GM23338 (cell line): ENCODE measurements around the gene OLFML3. TPM values are rescaled to one million over a fixed set of nuclear protein-coding genes. Genes with fewer than 3 reads are reported as not detected.

Experiments used
- ATAC-seq: fragments of 200-7000 bp; cut with Tn5 transposase; 3 replicates; pipeline ENCODE4 v1.9.1; 2020
- DNase-seq: peaks from one replicate; pipeline ENCODE4 v3.0.0-alpha.2; 2015; ENCODE audit warnings: low spot score
- H2AFZ ChIP-seq: fragments of 200-600 bp; sonication (generic); 2 replicates; pipeline ENCODE4 v1.8.0; 2016; ENCODE audit warnings: antibody characterized with exemption, mild to moderate bottlenecking, moderate library complexity
- H3F3A ChIP-seq: fragments of 200-600 bp; sonication (generic); replicated peaks from 2 replicates; pipeline ENCODE4 v1.8.0; 2017; ENCODE audit warnings: antibody characterized with exemption, mixed run types, low read depth
- H3K27ac ChIP-seq: fragments of 200-600 bp; sonication (generic); 2 replicates; pipeline ENCODE4 v1.6.1; 2016; ENCODE audit warnings: low read depth
- H3K27me3 ChIP-seq: fragments of 200-600 bp; sonication (generic); 2 replicates; pipeline ENCODE4 v1.8.0; 2016; ENCODE audit warnings: mild to moderate bottlenecking, mixed run types, moderate library complexity; ENCODE audit not compliant: insufficient read depth
- H3K36me3 ChIP-seq: fragments of 200-600 bp; sonication (generic); 2 replicates; pipeline ENCODE4 v1.8.0; 2016; ENCODE audit warnings: mild to moderate bottlenecking; ENCODE audit not compliant: insufficient read depth
- H3K4me1 ChIP-seq: fragments of 200-600 bp; sonication (generic); 2 replicates; pipeline ENCODE4 v1.8.0; 2016; ENCODE audit warnings: mild to moderate bottlenecking, moderate library complexity; ENCODE audit not compliant: insufficient read depth
- H3K4me2 ChIP-seq: fragments of 200-600 bp; sonication (generic); 2 replicates; pipeline ENCODE4 v1.7.1; 2017; ENCODE audit warnings: mixed run types
- H3K4me3 ChIP-seq: fragments of 200-600 bp; sonication (generic); 2 replicates; pipeline ENCODE4 v1.6.1; 2016; ENCODE audit warnings: mixed run types
- H3K79me2 ChIP-seq: fragments of 200-600 bp; sonication (generic); replicated peaks from 2 replicates; pipeline ENCODE4 v1.8.0; 2017; ENCODE audit warnings: mild to moderate bottlenecking; ENCODE audit not compliant: insufficient read depth
- H3K9me2 ChIP-seq: fragments of 200-600 bp; sonication (generic); 2 replicates; pipeline ENCODE4 v1.8.0; 2017; ENCODE audit not compliant: insufficient read depth
- H4K20me1 ChIP-seq: fragments of 200-600 bp; sonication (generic); replicated peaks from 2 replicates; pipeline ENCODE4 v1.8.0; 2017; ENCODE audit warnings: mild to moderate bottlenecking; ENCODE audit not compliant: insufficient read depth
- H3K27ac Mint-ChIP-seq: 2 replicates; pipeline ENCODE4 v1.8.0; 2020; ENCODE audit warnings: inconsistent platforms, mild to moderate bottlenecking, moderate library complexity, mixed read lengths
- H3K27me3 Mint-ChIP-seq: 3 replicates; pipeline ENCODE4 v1.8.0; 2022; ENCODE audit warnings: low read depth, mild to moderate bottlenecking, moderate library complexity, mixed read lengths, inconsistent platforms; ENCODE audit not compliant: insufficient read depth, poor library complexity
- H3K36me3 Mint-ChIP-seq: 3 replicates; pipeline ENCODE4 v1.8.0; 2021; ENCODE audit warnings: low read depth, mild to moderate bottlenecking, inconsistent platforms, moderate library complexity, mixed read lengths
- H3K4me1 Mint-ChIP-seq: 3 replicates; pipeline ENCODE4 v1.8.0; 2020; ENCODE audit warnings: mild to moderate bottlenecking, inconsistent platforms, mixed read lengths
- H3K4me3 Mint-ChIP-seq: 3 replicates; pipeline ENCODE4 v1.8.0; 2021; ENCODE audit warnings: moderate library complexity, mild to moderate bottlenecking, inconsistent platforms, mixed read lengths
- H3K9me3 Mint-ChIP-seq: 3 replicates; pipeline ENCODE4 v1.8.0; 2020; ENCODE audit warnings: moderate library complexity, mild to moderate bottlenecking, inconsistent platforms, mixed read lengths
- ZNF114 ChIP-seq: fragments of 250-450 bp; sonication (Bioruptor Pico); IDR thresholded peaks from 2 replicates; pipeline ENCODE4 v1.5.0; 2020; ENCODE audit warnings: mild to moderate bottlenecking, moderate library complexity
- ZNF331 ChIP-seq: fragments of 250-450 bp; sonication (Bioruptor Pico); IDR thresholded peaks from 2 replicates; pipeline ENCODE4 v1.5.0; 2020; ENCODE audit warnings: low read depth, mild to moderate bottlenecking, moderate library complexity
- polyA plus RNA-seq: library from polyadenylated mRNA; unstranded; fragments of >200 nt; fragmentation: Nextera tagmentation; extraction: Ambion mirVana; gene quantifications from 2 replicates; pipeline ENCODE4 v1.2.1, GENCODE V29; 2016
- total RNA-seq: library from RNA; depleted of rRNA; stranded (reverse); fragments of >200 nt; shearing (Covaris generic); gene quantifications from 2 replicates; pipeline ENCODE4 v1.2.3, GENCODE V29; 2014
- TF ChIP-seq, protein P1 (sequence below): fragments of 250-450 bp; sonication (Bioruptor Pico); IDR thresholded peaks from 2 replicates; pipeline ENCODE4 v1.5.0; 2020; ENCODE audit warnings: mild to moderate bottlenecking, moderate library complexity
- TF ChIP-seq, protein P2 (sequence below): IDR thresholded peaks from 2 replicates; pipeline ENCODE4 v1.6.1; 2016; ENCODE audit warnings: antibody characterized with exemption
- TF ChIP-seq, protein P3 (sequence below), 2 experiments: fragments of 200-600 bp in 1 of 2; sonication (generic) in 1 of 2; conservative IDR thresholded peaks; 2 replicates each; pipeline versions ENCODE4 v1.5.1 to v1.6.1; 2016 to 2017; ENCODE audit warnings: antibody characterized with exemption in 2 of 2, low read depth in 2 of 2, mild to moderate bottlenecking in 2 of 2, moderate library complexity in 1 of 2

The OLFML3 gene
- total and polyA plus RNA-seq, 2 experiments from 2014 or later, result 42.8 to 69.9 TPM

DNA sequence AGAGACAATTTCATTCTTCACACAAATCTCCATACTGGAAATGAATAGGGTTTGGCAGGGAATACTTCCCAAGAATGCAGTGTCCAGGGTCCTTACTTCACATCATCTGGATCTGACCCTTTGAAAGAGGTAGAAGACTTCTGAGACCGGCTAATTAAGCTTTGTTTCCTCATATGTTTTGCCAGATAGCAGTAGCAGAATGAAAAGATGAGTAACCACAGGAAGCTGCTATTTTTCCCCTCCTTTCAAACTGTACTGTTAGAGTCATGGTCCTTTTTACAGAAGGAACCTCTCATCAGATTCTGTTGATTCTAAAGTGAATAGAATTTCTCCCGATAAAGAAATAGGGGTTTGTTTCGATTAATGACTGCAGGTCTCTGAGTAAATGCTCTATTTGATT lies 1.4 kb upstream of the OLFML3 start (continued):
- TF ChIP-seq, protein P1, sequence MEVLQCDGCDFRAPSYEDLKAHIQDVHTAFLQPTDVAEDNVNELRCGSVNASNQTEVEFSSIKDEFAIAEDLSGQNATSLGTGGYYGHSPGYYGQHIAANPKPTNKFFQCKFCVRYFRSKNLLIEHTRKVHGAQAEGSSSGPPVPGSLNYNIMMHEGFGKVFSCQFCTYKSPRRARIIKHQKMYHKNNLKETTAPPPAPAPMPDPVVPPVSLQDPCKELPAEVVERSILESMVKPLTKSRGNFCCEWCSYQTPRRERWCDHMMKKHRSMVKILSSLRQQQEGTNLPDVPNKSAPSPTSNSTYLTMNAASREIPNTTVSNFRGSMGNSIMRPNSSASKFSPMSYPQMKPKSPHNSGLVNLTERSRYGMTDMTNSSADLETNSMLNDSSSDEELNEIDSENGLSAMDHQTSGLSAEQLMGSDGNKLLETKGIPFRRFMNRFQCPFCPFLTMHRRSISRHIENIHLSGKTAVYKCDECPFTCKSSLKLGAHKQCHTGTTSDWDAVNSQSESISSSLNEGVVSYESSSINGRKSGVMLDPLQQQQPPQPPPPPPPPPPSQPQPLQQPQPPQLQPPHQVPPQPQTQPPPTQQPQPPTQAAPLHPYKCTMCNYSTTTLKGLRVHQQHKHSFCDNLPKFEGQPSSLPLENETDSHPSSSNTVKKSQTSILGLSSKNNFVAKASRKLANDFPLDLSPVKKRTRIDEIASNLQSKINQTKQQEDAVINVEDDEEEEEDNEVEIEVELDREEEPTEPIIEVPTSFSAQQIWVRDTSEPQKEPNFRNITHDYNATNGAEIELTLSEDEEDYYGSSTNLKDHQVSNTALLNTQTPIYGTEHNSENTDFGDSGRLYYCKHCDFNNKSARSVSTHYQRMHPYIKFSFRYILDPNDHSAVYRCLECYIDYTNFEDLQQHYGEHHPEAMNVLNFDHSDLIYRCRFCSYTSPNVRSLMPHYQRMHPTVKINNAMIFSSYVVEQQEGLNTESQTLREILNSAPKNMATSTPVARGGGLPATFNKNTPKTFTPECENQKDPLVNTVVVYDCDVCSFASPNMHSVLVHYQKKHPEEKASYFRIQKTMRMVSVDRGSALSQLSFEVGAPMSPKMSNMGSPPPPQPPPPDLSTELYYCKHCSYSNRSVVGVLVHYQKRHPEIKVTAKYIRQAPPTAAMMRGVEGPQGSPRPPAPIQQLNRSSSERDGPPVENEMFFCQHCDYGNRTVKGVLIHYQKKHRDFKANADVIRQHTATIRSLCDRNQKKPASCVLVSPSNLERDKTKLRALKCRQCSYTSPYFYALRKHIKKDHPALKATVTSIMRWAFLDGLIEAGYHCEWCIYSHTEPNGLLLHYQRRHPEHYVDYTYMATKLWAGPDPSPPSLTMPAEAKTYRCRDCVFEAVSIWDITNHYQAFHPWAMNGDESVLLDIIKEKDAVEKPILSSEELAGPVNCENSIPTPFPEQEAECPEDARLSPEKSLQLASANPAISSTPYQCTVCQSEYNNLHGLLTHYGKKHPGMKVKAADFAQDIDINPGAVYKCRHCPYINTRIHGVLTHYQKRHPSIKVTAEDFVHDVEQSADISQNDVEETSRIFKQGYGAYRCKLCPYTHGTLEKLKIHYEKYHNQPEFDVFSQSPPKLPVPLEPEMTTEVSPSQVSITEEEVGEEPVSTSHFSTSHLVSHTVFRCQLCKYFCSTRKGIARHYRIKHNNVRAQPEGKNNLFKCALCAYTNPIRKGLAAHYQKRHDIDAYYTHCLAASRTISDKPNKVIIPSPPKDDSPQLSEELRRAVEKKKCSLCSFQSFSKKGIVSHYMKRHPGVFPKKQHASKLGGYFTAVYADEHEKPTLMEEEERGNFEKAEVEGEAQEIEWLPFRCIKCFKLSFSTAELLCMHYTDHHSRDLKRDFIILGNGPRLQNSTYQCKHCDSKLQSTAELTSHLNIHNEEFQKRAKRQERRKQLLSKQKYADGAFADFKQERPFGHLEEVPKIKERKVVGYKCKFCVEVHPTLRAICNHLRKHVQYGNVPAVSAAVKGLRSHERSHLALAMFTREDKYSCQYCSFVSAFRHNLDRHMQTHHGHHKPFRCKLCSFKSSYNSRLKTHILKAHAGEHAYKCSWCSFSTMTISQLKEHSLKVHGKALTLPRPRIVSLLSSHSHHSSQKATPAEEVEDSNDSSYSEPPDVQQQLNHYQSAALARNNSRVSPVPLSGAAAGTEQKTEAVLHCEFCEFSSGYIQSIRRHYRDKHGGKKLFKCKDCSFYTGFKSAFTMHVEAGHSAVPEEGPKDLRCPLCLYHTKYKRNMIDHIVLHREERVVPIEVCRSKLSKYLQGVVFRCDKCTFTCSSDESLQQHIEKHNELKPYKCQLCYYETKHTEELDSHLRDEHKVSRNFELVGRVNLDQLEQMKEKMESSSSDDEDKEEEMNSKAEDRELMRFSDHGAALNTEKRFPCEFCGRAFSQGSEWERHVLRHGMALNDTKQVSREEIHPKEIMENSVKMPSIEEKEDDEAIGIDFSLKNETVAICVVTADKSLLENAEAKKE, result no peak
- no peak for TF ChIP-seq ZNF114
- no peak for TF ChIP-seq ZNF331 (CRISPR knock-in tag)

DNA sequence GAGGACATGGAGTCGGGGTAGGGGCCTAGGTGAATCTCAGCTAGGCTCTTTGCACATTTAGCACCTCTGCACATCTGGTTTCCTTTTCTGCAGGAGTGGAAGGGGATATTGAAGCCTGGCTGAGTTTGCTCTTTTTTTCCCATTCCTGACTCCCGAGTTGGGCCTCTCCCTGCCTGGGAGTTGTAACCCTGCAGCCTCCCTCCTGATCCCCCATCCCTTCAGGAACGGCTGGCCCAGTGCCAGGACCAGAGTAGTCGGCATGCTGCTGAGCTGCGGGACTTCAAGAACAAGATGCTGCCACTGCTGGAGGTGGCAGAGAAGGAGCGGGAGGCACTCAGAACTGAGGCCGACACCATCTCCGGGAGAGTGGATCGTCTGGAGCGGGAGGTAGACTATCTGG lies 836 bp downstream of the OLFML3 start:
- H3K4me3 ChIP-seq, result peak overlapping the region; percentile 23
- peak overlapping the region; percentile 61; the same call in 2 of the 3 replicates for H3K4me3 Mint-ChIP-seq
- H3K27ac Mint-ChIP-seq, result no peak overlapping the region
- ATAC-seq, result no peak
- peaks cover 5% of the 10 kb centered on the region; the same call in 1 of the 2 replicates for H3F3A ChIP-seq
- peaks cover 83% of the 10 kb centered on the region for H3K4me1 Mint-ChIP-seq
- peak overlapping the region; percentile 78 for H3K4me2 ChIP-seq
- no peak overlapping the region for H3K27ac ChIP-seq
- H3K79me2 ChIP-seq, result peaks cover 10% of the 10 kb centered on the region; the same call in 1 of the 2 replicates
- H3K27me3 ChIP-seq, result no peaks in the 10 kb centered on the region
- no peak overlapping the region for H2AFZ ChIP-seq
- peaks cover 60% of the 10 kb centered on the region for H3K4me1 ChIP-seq
- no peaks in the 10 kb centered on the region for H3K9me2 ChIP-seq
- H4K20me1 ChIP-seq, result no peaks in the 10 kb centered on the region
- no peaks in the 10 kb centered on the region; the same call in 1 of the 2 replicates for H3K36me3 ChIP-seq
- H3K9me3 Mint-ChIP-seq, result peaks cover 17% of the 10 kb centered on the region; the same call in 2 of the 3 replicates
- DNase-seq, result no peak
- H3K27me3 Mint-ChIP-seq, result peaks cover 23% of the 10 kb centered on the region
- TF ChIP-seq, protein P2, sequence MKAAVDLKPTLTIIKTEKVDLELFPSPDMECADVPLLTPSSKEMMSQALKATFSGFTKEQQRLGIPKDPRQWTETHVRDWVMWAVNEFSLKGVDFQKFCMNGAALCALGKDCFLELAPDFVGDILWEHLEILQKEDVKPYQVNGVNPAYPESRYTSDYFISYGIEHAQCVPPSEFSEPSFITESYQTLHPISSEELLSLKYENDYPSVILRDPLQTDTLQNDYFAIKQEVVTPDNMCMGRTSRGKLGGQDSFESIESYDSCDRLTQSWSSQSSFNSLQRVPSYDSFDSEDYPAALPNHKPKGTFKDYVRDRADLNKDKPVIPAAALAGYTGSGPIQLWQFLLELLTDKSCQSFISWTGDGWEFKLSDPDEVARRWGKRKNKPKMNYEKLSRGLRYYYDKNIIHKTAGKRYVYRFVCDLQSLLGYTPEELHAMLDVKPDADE, result no peak
- TF ChIP-seq, protein P3, sequence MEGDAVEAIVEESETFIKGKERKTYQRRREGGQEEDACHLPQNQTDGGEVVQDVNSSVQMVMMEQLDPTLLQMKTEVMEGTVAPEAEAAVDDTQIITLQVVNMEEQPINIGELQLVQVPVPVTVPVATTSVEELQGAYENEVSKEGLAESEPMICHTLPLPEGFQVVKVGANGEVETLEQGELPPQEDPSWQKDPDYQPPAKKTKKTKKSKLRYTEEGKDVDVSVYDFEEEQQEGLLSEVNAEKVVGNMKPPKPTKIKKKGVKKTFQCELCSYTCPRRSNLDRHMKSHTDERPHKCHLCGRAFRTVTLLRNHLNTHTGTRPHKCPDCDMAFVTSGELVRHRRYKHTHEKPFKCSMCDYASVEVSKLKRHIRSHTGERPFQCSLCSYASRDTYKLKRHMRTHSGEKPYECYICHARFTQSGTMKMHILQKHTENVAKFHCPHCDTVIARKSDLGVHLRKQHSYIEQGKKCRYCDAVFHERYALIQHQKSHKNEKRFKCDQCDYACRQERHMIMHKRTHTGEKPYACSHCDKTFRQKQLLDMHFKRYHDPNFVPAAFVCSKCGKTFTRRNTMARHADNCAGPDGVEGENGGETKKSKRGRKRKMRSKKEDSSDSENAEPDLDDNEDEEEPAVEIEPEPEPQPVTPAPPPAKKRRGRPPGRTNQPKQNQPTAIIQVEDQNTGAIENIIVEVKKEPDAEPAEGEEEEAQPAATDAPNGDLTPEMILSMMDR (conservative IDR thresholded peaks at IDR 0.05; ENCODE audit: low read depth in 2 of 2), result no peak
- peaks cover 39% of the 10 kb centered on the region for H3K36me3 Mint-ChIP-seq
